Measurements from ENCODE around the gene ITGB3. TPM values are rescaled to one million over a fixed set of nuclear protein-coding genes. Genes with fewer than 3 reads are reported as not detected.
"Not testable (repeated sequence)": the region's sequence is repeated elsewhere in the genome, so short reads cannot be mapped to it uniquely, and the experiment has no call there.

ITGB3 gene
- total and polyA plus RNA-seq, 7 donors: 0.69 to 62.7 (median 28.5) TPM

DNA sequence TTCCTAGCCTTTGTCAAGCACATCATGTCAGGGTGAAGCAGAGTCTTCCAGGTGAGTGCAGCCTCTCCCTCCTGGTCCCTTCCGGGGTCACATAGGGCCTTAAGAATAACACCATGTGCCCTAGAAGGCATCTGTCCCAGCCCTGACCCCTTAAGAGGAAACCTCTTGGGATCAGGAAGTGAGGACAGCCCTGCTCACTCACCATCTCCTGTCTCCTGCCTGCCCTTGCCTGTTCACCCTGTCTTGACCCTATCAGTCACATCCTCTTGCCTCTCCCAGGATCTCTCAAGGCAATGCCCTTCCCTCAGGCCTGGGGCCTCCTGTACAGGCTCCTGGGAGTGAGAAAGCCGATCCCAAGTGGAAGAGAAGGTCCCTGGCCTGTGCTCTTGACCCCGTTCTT, 30.6 kb upstream of the ITGB3 start:
- no peaks in the 10 kb centered on the region for H3K27me3 ChIP-seq
- no peaks in the 10 kb centered on the region for H3K9me3 ChIP-seq
- 91 to 92% methylated on average over 3 of the region's 3 CpGs for WGBS, 2 donors
- no peaks in the 10 kb centered on the region for H3K36me3 ChIP-seq
- intact Hi-C loops (cut with DNase I): no loop called here
- H3K4me3 ChIP-seq: no peak overlapping the region
- TF ChIP-seq, protein P1, sequence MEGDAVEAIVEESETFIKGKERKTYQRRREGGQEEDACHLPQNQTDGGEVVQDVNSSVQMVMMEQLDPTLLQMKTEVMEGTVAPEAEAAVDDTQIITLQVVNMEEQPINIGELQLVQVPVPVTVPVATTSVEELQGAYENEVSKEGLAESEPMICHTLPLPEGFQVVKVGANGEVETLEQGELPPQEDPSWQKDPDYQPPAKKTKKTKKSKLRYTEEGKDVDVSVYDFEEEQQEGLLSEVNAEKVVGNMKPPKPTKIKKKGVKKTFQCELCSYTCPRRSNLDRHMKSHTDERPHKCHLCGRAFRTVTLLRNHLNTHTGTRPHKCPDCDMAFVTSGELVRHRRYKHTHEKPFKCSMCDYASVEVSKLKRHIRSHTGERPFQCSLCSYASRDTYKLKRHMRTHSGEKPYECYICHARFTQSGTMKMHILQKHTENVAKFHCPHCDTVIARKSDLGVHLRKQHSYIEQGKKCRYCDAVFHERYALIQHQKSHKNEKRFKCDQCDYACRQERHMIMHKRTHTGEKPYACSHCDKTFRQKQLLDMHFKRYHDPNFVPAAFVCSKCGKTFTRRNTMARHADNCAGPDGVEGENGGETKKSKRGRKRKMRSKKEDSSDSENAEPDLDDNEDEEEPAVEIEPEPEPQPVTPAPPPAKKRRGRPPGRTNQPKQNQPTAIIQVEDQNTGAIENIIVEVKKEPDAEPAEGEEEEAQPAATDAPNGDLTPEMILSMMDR (IDR thresholded peaks at IDR 0.05): no peak
- TF ChIP-seq POLR2AphosphoS5 (IDR thresholded peaks at IDR 0.05) (no peak), EP300 (IDR thresholded peaks at IDR 0.05) (no peak), POLR2A (IDR thresholded peaks at IDR 0.05) (no peak)
- DNase-seq: no peak
- peaks cover 0 to 21% (median 17%) of the 10 kb centered on the region in 4 donors for H3K4me1 ChIP-seq
- no peak overlapping the region for H3K27ac ChIP-seq

DNA sequence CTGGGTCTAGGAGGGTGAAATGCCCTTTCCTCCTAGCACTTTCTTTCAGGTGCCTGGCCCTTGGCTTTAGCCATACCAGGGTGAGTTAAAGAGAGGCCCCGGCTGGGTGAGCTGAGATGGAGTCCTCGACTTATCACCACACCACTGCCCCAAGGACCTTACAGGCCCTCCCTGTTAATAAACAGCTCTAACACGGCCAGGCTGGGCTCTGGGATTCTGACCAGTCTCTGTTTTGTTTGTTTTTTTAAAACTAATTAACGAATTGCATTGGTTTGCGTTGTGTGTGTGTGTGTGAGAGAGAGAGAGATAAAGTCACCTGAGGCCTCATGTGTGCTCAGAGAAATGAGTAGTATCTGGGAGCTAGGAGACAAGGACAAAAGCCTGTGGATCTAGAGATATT, 30.2 kb upstream of the ITGB3 start:
- TF ChIP-seq POLR2A (IDR thresholded peaks at IDR 0.05) (no peak), POLR2AphosphoS5 (IDR thresholded peaks at IDR 0.05) (no peak), EP300 (IDR thresholded peaks at IDR 0.05) (no peak)
- TF ChIP-seq, protein P1 (IDR thresholded peaks at IDR 0.05): no peak
- Histone ChIP-seq H3K36me3 (no peaks in the 10 kb centered on the region), H3K4me1 (peaks cover 0 to 21% (median 17%) of the 10 kb centered on the region in 4 donors), H3K27me3 (no peaks in the 10 kb centered on the region), H3K4me3 (no peak overlapping the region), H3K9me3 (no peaks in the 10 kb centered on the region), H3K27ac (no peak overlapping the region)
- intact Hi-C loops (cut with DNase I): no loop called here
- 78 to 85% methylated on average over 5 of the region's 5 CpGs for WGBS, 2 donors
- no peak for DNase-seq

DNA sequence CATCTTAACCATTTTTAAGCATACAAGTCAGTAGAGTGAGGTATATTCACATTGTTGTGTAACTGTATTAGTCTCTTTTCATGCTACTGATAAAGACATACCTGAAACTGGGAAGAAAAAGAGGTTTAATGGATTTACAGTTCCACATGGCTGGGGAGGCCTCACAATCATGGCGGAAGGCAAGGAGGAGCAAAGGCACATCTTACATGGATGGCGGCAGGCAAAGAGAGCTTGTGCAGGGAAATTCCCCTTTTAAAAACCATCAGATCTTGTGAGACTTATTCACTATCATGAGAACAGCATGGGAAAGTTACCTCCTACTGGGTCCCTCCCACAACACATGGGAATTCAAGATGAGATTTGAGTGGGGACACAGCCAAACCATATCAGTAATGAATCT, 29.6 kb upstream of the ITGB3 start:
- intact Hi-C loops (cut with DNase I); H3K4me3 ChIP-seq; H3K9me3 ChIP-seq; H3K27me3 ChIP-seq; H3K36me3 ChIP-seq; DNase-seq: not testable (repeated sequence)
- Histone ChIP-seq H3K27ac (peak overlapping the region in 3 of 4 donors; percentile 63 to 82 (median 77)), H3K4me1 (peaks cover 0 to 21% (median 17%) of the 10 kb centered on the region in 4 donors)
- WGBS, 2 donors: 97 to 99% methylated on average over 2 of the region's 2 CpGs

DNA sequence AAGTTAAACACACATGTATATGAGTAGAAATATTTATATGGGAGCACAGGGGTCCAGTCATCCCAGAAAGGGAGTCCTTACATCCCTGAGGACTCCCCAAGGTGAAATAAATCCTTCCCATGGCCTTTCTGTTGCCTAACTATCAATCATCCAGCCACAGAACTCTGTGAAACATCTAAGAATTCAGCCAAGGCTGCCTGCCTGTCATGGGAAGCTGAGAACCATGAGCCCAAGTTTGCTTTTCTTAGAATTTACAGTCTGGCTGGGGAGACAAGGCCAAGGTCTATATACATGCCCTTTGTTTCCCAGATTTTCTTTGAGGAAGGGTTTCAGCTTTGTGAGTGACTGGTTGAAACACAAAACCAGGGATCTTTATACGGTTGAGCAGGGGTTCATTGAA, 28.7 kb upstream of the ITGB3 start:
- intact Hi-C loops (cut with DNase I): no loop called here
- DNase-seq: no peak
- H3K27me3 ChIP-seq: no peaks in the 10 kb centered on the region
- no peak overlapping the region for H3K4me3 ChIP-seq
- H3K4me1 ChIP-seq: peaks cover 0 to 26% (median 21%) of the 10 kb centered on the region in 4 donors
- peak overlapping the region; percentile 54 to 82 (median 70) for H3K27ac ChIP-seq
- no peaks in the 10 kb centered on the region for H3K36me3 ChIP-seq
- 69 to 73% methylated on average over 1 of the region's 1 CpG for WGBS, 2 donors
- H3K9me3 ChIP-seq: no peaks in the 10 kb centered on the region
- no peak for TF ChIP-seq POLR2AphosphoS5 (IDR thresholded peaks at IDR 0.05)
- no peak for TF ChIP-seq EP300 (IDR thresholded peaks at IDR 0.05)
- no peak for TF ChIP-seq POLR2A (IDR thresholded peaks at IDR 0.05)
- TF ChIP-seq, protein P1 (IDR thresholded peaks at IDR 0.05): no peak

DNA sequence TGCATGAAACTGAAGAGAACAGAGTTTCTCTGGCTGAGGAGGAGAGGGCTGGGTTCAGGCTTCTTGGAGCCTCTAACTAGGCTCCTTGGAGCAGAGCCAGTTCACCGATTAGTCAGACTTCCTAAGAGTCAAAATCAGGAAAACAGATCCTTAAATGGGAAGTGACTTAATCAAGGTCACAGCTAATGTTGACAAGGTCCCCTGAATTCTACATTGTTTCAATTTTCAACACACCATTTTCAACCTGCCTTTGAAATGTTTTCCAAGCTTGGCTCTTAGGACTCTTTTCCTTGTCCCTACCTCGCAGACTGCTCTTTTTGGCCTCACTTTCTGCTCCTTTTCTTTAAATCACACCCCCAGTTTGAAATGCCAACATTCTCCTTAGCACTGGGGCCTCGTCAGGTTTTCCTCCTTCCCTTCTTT, 28.2 kb upstream of the ITGB3 start:
- Histone ChIP-seq H3K36me3 (no peaks in the 10 kb centered on the region), H3K27me3 (no peaks in the 10 kb centered on the region), H3K4me1 (peaks cover 0 to 31% (median 26%) of the 10 kb centered on the region in 4 donors), H3K9me3 (no peaks in the 10 kb centered on the region), H3K4me3 (no peak overlapping the region), H3K27ac (peak overlapping the region; percentile 54 to 82 (median 70))
- intact Hi-C loops (cut with DNase I): no loop called here
- no peak for TF ChIP-seq POLR2A (IDR thresholded peaks at IDR 0.05)
- TF ChIP-seq POLR2AphosphoS5 (IDR thresholded peaks at IDR 0.05): peak in 2 of 4 donors; percentile 16 to 44
- peak; percentile 92 for DNase-seq
- WGBS, 2 donors: 52 to 55% methylated on average over 3 of the region's 3 CpGs

Measured in sigmoid colon (tissue), 7 donors.